ENCODE data around the gene GET4. TPM values are rescaled to one million over a fixed set of nuclear protein-coding genes. Genes with fewer than 3 reads are reported as not detected.

Gene GET4
- total and polyA plus RNA-seq, 9 donors, result 26.6 to 50.2 (median 41.1) TPM

- Histone ChIP-seq H3K4me1 (ENCODE audit: control insufficient read depth, insufficient read depth, low read length) (peaks cover 11% of the 10 kb centered on the region), H3K27ac (ENCODE audit: low read length) (no peak overlapping the region), H3K27me3 (ENCODE audit: control insufficient read depth, insufficient read depth, low read length) (no peaks in the 10 kb centered on the region), H3K36me3 (ENCODE audit: control insufficient read depth, insufficient read depth, low read length) (peaks cover 41% of the 10 kb centered on the region), H3K4me3 (ENCODE audit: low read length) (no peak overlapping the region), H3K9me3 (replicated peaks; ENCODE audit: control insufficient read depth, low read depth, low read length) (no peaks in the 10 kb centered on the region)
- WGBS (ENCODE audit: insufficient coverage), result 80% methylated on average over 21 of the region's 25 CpGs
- no peak for DNase-seq
Observed at GRCh38 chr7:885261-885892, 9.0 kb downstream of the GET4 start.

GRCh38 chr7:885893-886625 is 9.7 kb downstream of the GET4 start:
- H3K27me3 ChIP-seq (ENCODE audit: control insufficient read depth, insufficient read depth, low read length), result no peaks in the 10 kb centered on the region
- peaks cover 10% of the 10 kb centered on the region for H3K4me1 ChIP-seq (ENCODE audit: control insufficient read depth, insufficient read depth, low read length)
- 89% methylated on average over 26 of the region's 30 CpGs for WGBS (ENCODE audit: insufficient coverage)
- no peaks in the 10 kb centered on the region for H3K9me3 ChIP-seq (replicated peaks; ENCODE audit: control insufficient read depth, low read depth, low read length)
- H3K4me3 ChIP-seq (ENCODE audit: low read length), result no peak overlapping the region
- H3K27ac ChIP-seq (ENCODE audit: low read length), result no peak overlapping the region
- H3K36me3 ChIP-seq (ENCODE audit: control insufficient read depth, insufficient read depth, low read length), result peaks cover 48% of the 10 kb centered on the region
- no peak for DNase-seq

- no peak overlapping the region for H3K27ac ChIP-seq (ENCODE audit: low read length)
- WGBS (ENCODE audit: insufficient coverage), result 94% methylated on average over 40 of the region's 40 CpGs
- no peak for DNase-seq
- no peak overlapping the region for H3K4me3 ChIP-seq (ENCODE audit: low read length)
- peaks cover 56% of the 10 kb centered on the region for H3K36me3 ChIP-seq (ENCODE audit: control insufficient read depth, insufficient read depth, low read length)
- H3K27me3 ChIP-seq (ENCODE audit: control insufficient read depth, insufficient read depth, low read length), result no peaks in the 10 kb centered on the region
- peaks cover 10% of the 10 kb centered on the region for H3K4me1 ChIP-seq (ENCODE audit: control insufficient read depth, insufficient read depth, low read length)
- H3K9me3 ChIP-seq (replicated peaks; ENCODE audit: control insufficient read depth, low read depth, low read length), result no peaks in the 10 kb centered on the region
Observed at GRCh38 chr7:886626-887487, 10.5 kb downstream of the GET4 start.

- Histone ChIP-seq H3K9me3 (replicated peaks; ENCODE audit: control insufficient read depth, low read depth, low read length) (no peaks in the 10 kb centered on the region), H3K4me3 (ENCODE audit: low read length) (no peak overlapping the region), H3K27me3 (ENCODE audit: control insufficient read depth, insufficient read depth, low read length) (no peaks in the 10 kb centered on the region), H3K36me3 (ENCODE audit: control insufficient read depth, insufficient read depth, low read length) (peaks cover 59% of the 10 kb centered on the region), H3K27ac (ENCODE audit: low read length) (no peak overlapping the region), H3K4me1 (ENCODE audit: control insufficient read depth, insufficient read depth, low read length) (peaks cover 10% of the 10 kb centered on the region)
- WGBS (ENCODE audit: insufficient coverage), result 90% methylated on average over 16 of the region's 18 CpGs
- DNase-seq, result no peak
Observed at GRCh38 chr7:887488-887820, 11.1 kb downstream of the GET4 start.

GRCh38 chr7:888081-889024 is 12.0 kb downstream of the GET4 start:
- no peak for DNase-seq
- peaks cover 67% of the 10 kb centered on the region for H3K36me3 ChIP-seq (ENCODE audit: control insufficient read depth, insufficient read depth, low read length)
- 92% methylated on average over 40 of the region's 43 CpGs for WGBS (ENCODE audit: insufficient coverage)

GRCh38 chr7:889025-889390 is 12.7 kb downstream of the GET4 start:
- Histone ChIP-seq H3K27ac (ENCODE audit: low read length) (no peak overlapping the region), H3K36me3 (ENCODE audit: control insufficient read depth, insufficient read depth, low read length) (peaks cover 71% of the 10 kb centered on the region), H3K9me3 (replicated peaks; ENCODE audit: control insufficient read depth, low read depth, low read length) (no peaks in the 10 kb centered on the region), H3K4me1 (ENCODE audit: control insufficient read depth, insufficient read depth, low read length) (no peaks in the 10 kb centered on the region), H3K27me3 (ENCODE audit: control insufficient read depth, insufficient read depth, low read length) (no peaks in the 10 kb centered on the region), H3K4me3 (ENCODE audit: low read length) (no peak overlapping the region)
- 91% methylated on average over 14 of the region's 15 CpGs for WGBS (ENCODE audit: insufficient coverage)
- no peak for DNase-seq

More at GRCh38 chr7:888081-889024, 12.0 kb downstream of the GET4 start:
- Histone ChIP-seq H3K27ac (ENCODE audit: low read length) (no peak overlapping the region), H3K4me1 (ENCODE audit: control insufficient read depth, insufficient read depth, low read length) (peaks cover 5% of the 10 kb centered on the region), H3K4me3 (ENCODE audit: low read length) (no peak overlapping the region), H3K9me3 (replicated peaks; ENCODE audit: control insufficient read depth, low read depth, low read length) (no peaks in the 10 kb centered on the region), H3K27me3 (ENCODE audit: control insufficient read depth, insufficient read depth, low read length) (no peaks in the 10 kb centered on the region)

GRCh38 chr7:889391-889790 is 13.0 kb downstream of the GET4 start:
- Histone ChIP-seq H3K27me3 (ENCODE audit: control insufficient read depth, insufficient read depth, low read length) (no peaks in the 10 kb centered on the region), H3K4me3 (ENCODE audit: low read length) (no peak overlapping the region), H3K4me1 (ENCODE audit: control insufficient read depth, insufficient read depth, low read length) (no peaks in the 10 kb centered on the region), H3K36me3 (ENCODE audit: control insufficient read depth, insufficient read depth, low read length) (peaks cover 73% of the 10 kb centered on the region), H3K27ac (ENCODE audit: low read length) (no peak overlapping the region), H3K9me3 (replicated peaks; ENCODE audit: control insufficient read depth, low read depth, low read length) (no peaks in the 10 kb centered on the region)
- DNase-seq, result no peak
- WGBS (ENCODE audit: insufficient coverage), result 86% methylated on average over 5 of the region's 18 CpGs

GRCh38 chr7:890868-891267 is 14.5 kb downstream of the GET4 start:
- H3K9me3 ChIP-seq (replicated peaks; ENCODE audit: control insufficient read depth, low read depth, low read length), result no peaks in the 10 kb centered on the region
- H3K27me3 ChIP-seq (ENCODE audit: control insufficient read depth, insufficient read depth, low read length), result no peaks in the 10 kb centered on the region
- H3K4me1 ChIP-seq (ENCODE audit: control insufficient read depth, insufficient read depth, low read length), result no peaks in the 10 kb centered on the region
- no peak overlapping the region for H3K4me3 ChIP-seq (ENCODE audit: low read length)
- peaks cover 87% of the 10 kb centered on the region for H3K36me3 ChIP-seq (ENCODE audit: control insufficient read depth, insufficient read depth, low read length)
- WGBS (ENCODE audit: insufficient coverage), result 92% methylated on average over 13 of the region's 15 CpGs
- H3K27ac ChIP-seq (ENCODE audit: low read length), result no peak overlapping the region
- DNase-seq, result no peak

- Histone ChIP-seq H3K9me3 (replicated peaks; ENCODE audit: control insufficient read depth, low read depth, low read length) (no peaks in the 10 kb centered on the region), H3K36me3 (ENCODE audit: control insufficient read depth, insufficient read depth, low read length) (peaks cover 88% of the 10 kb centered on the region), H3K4me3 (ENCODE audit: low read length) (no peak overlapping the region), H3K27ac (ENCODE audit: low read length) (no peak overlapping the region), H3K27me3 (ENCODE audit: control insufficient read depth, insufficient read depth, low read length) (no peaks in the 10 kb centered on the region), H3K4me1 (ENCODE audit: control insufficient read depth, insufficient read depth, low read length) (no peaks in the 10 kb centered on the region)
- WGBS (ENCODE audit: insufficient coverage), result 95% methylated on average over 29 of the region's 29 CpGs
- DNase-seq, result no peak
Observed at GRCh38 chr7:891291-891690, 14.9 kb downstream of the GET4 start.
